ENCODE data around the gene OSER1. TPM values are rescaled to one million over a fixed set of nuclear protein-coding genes. Genes with fewer than 3 reads are reported as not detected.

OSER1 gene
- total and polyA plus RNA-seq, 2 experiments from 2014 or later: 34.7 to 49.4 TPM

- DNase-seq (ENCODE audit: low spot score): no peak
- H3K4me1 ChIP-seq (ENCODE audit: insufficient read depth): peaks cover 22% of the 10 kb centered on the region
Observed at GRCh38 chr20:44182135-44182765, 28.3 kb downstream of the OSER1 start.

GRCh38 chr20:44181611-44182010 lies 29.0 kb downstream of the OSER1 start:
- DNase-seq (ENCODE audit: low spot score): no peak
- H3K27ac ChIP-seq: no peak overlapping the region
- 79% methylated on average over 11 of the region's 11 CpGs for WGBS (ENCODE audit: low lambda C conversion rate, missing lambda C conversion rate)
- H4K20me1 ChIP-seq (ENCODE audit: insufficient read depth, poor library complexity, severe bottlenecking): no peaks in the 10 kb centered on the region
- no peak overlapping the region for H3K4me3 ChIP-seq
- H3K27me3 ChIP-seq: no peaks in the 10 kb centered on the region
- no peaks in the 10 kb centered on the region for H3K36me3 ChIP-seq (replicated peaks; ENCODE audit: insufficient read depth, low read depth)
- no peaks in the 10 kb centered on the region for H3K9me2 ChIP-seq (replicated peaks; ENCODE audit: insufficient read depth)
- H3K9me3 ChIP-seq (ENCODE audit: low read depth): no peaks in the 10 kb centered on the region
- TF ChIP-seq EZH2 (IDR thresholded peaks at IDR 0.05; ENCODE audit: borderline replicate concordance) (no peak), EZH2phosphoT487 (IDR thresholded peaks at IDR 0.05; ENCODE audit: low read depth, severe bottlenecking, unreplicated experiment) (no peak), CTCF (IDR thresholded peaks at IDR 0.05; ENCODE audit: poor library complexity) (no peak)
- H3K79me2 ChIP-seq: no peaks in the 10 kb centered on the region
- H3K4me1 ChIP-seq (ENCODE audit: insufficient read depth): peaks cover 21% of the 10 kb centered on the region
- no peak overlapping the region for H2AFZ ChIP-seq
- peak overlapping the region; percentile 25 for H3K4me2 ChIP-seq

More at GRCh38 chr20:44182135-44182765, 28.3 kb downstream of the OSER1 start:
- Histone ChIP-seq H3K79me2 (no peaks in the 10 kb centered on the region), H3K4me2 (peak overlapping the region; percentile 25), H3K9me2 (replicated peaks; ENCODE audit: insufficient read depth) (no peaks in the 10 kb centered on the region), H3K4me3 (no peak overlapping the region), H3K9me3 (ENCODE audit: low read depth) (no peaks in the 10 kb centered on the region), H3K27me3 (no peaks in the 10 kb centered on the region), H3K27ac (no peak overlapping the region), H2AFZ (no peak overlapping the region), H3K36me3 (replicated peaks; ENCODE audit: insufficient read depth, low read depth) (no peaks in the 10 kb centered on the region), H4K20me1 (ENCODE audit: insufficient read depth, poor library complexity, severe bottlenecking) (no peaks in the 10 kb centered on the region)
- WGBS (ENCODE audit: low lambda C conversion rate, missing lambda C conversion rate): 54% methylated on average over 13 of the region's 13 CpGs
- no peak for TF ChIP-seq CTCF (IDR thresholded peaks at IDR 0.05; ENCODE audit: poor library complexity)
- TF ChIP-seq EZH2phosphoT487 (IDR thresholded peaks at IDR 0.05; ENCODE audit: low read depth, severe bottlenecking, unreplicated experiment): no peak
- TF ChIP-seq EZH2 (IDR thresholded peaks at IDR 0.05; ENCODE audit: borderline replicate concordance): no peak

- H3K4me1 ChIP-seq (ENCODE audit: insufficient read depth): peaks cover 18% of the 10 kb centered on the region
- peak overlapping the region; percentile 25 for H3K4me2 ChIP-seq
- H4K20me1 ChIP-seq (ENCODE audit: insufficient read depth, poor library complexity, severe bottlenecking): no peaks in the 10 kb centered on the region
- H3K4me3 ChIP-seq: no peak overlapping the region
- no peaks in the 10 kb centered on the region for H3K9me3 ChIP-seq (ENCODE audit: low read depth)
- no peak for TF ChIP-seq EZH2phosphoT487 (IDR thresholded peaks at IDR 0.05; ENCODE audit: low read depth, severe bottlenecking, unreplicated experiment)
- TF ChIP-seq CTCF (IDR thresholded peaks at IDR 0.05; ENCODE audit: poor library complexity): no peak
- TF ChIP-seq EZH2 (IDR thresholded peaks at IDR 0.05; ENCODE audit: borderline replicate concordance): no peak
- no peaks in the 10 kb centered on the region for H3K27me3 ChIP-seq
- H3K79me2 ChIP-seq: no peaks in the 10 kb centered on the region
- no peaks in the 10 kb centered on the region for H3K36me3 ChIP-seq (replicated peaks; ENCODE audit: insufficient read depth, low read depth)
- DNase-seq (ENCODE audit: low spot score): peak; percentile 45
- no peak overlapping the region for H2AFZ ChIP-seq
- no peaks in the 10 kb centered on the region for H3K9me2 ChIP-seq (replicated peaks; ENCODE audit: insufficient read depth)
- 42% methylated on average over 9 of the region's 9 CpGs for WGBS (ENCODE audit: low lambda C conversion rate, missing lambda C conversion rate)
- H3K27ac ChIP-seq: peak overlapping the region; percentile 27
Observed at GRCh38 chr20:44180814-44181213, 29.8 kb downstream of the OSER1 start.
